A673 (cell line): ENCODE data around the gene GRAMD1B. TPM values are rescaled to one million over a fixed set of nuclear protein-coding genes. Genes with fewer than 3 reads are reported as not detected.
"Not testable (repeated sequence)": the region's sequence is repeated elsewhere in the genome, so short reads cannot be mapped to it uniquely, and the experiment has no call there.

Experiments used
- BruUV-seq: library from RNA; stranded (reverse); fragments of 400-500 nt; replicated peaks from 2 replicates; lab custom pipeline; 2021; lab: Mats Ljungman, UMichigan
- CTCF ChIA-PET: fragments of 300-600 bp; sonication (Branson Sonifier 250); formaldehyde crosslinking; loops from one replicate; lab custom pipeline; 2022; ENCODE audit warnings: antibody characterized with exemption; lab: Charles Lee
- POLR2A ChIA-PET: fragments of 300-600 bp; sonication (Branson Sonifier 250); formaldehyde crosslinking; loops from one replicate; lab custom pipeline; 2022; ENCODE audit warnings: antibody characterized with exemption; ENCODE audit not compliant: low non-redundant PET; lab: Charles Lee
- DNase-seq: peaks from one replicate; pipeline ENCODE4 v3.0.0-alpha.2; 2015; ENCODE audit warnings: low spot score
- H3K27ac ChIP-seq: fragments of 200-600 bp; sonication (generic); 2 replicates; pipeline ENCODE4 v1.5.1; 2016; ENCODE audit warnings: mixed run types, low read depth, mild to moderate bottlenecking, mixed read lengths, antibody characterized with exemption, low read length; ENCODE audit not compliant: poor library complexity, severe bottlenecking
- H3K27me3 ChIP-seq: fragments of 200-600 bp; sonication (generic); replicated peaks from 2 replicates; pipeline ENCODE4 v1.6.1; 2017; ENCODE audit warnings: mixed run types, low read depth, mild to moderate bottlenecking, mixed read lengths, antibody characterized with exemption, low read length; ENCODE audit not compliant: insufficient read depth, poor library complexity
- H3K36me3 ChIP-seq: fragments of 200-600 bp; sonication (generic); 2 replicates; pipeline ENCODE4 v1.6.1; 2016; ENCODE audit warnings: mixed run types, mild to moderate bottlenecking, mixed read lengths, antibody characterized with exemption, low read length; ENCODE audit not compliant: insufficient read depth, poor library complexity, severe bottlenecking
- H3K4me1 ChIP-seq: fragments of 200-600 bp; sonication (generic); 2 replicates; pipeline ENCODE4 v1.6.1; 2017; ENCODE audit warnings: mixed run types, mild to moderate bottlenecking, mixed read lengths, antibody characterized with exemption, low read length; ENCODE audit not compliant: insufficient read depth, poor library complexity, severe bottlenecking
- H3K4me3 ChIP-seq: fragments of 200-600 bp; sonication (generic); 2 replicates; pipeline ENCODE4 v1.5.1; 2016; ENCODE audit warnings: low read depth, mixed run types, mild to moderate bottlenecking, mixed read lengths, low read length; ENCODE audit not compliant: poor library complexity, severe bottlenecking
- H3K9me3 ChIP-seq: fragments of 200-600 bp; sonication (generic); 2 replicates; pipeline ENCODE4 v1.6.1; 2016; ENCODE audit warnings: mixed run types, low read depth, mild to moderate bottlenecking, mixed read lengths, antibody characterized with exemption, low read length; ENCODE audit not compliant: poor library complexity, severe bottlenecking
- EZH2 ChIP-seq: fragments of 200-600 bp; sonication (generic); IDR thresholded peaks from 2 replicates; pipeline ENCODE4 v1.6.1; 2017; ENCODE audit warnings: borderline replicate concordance, low read depth, mild to moderate bottlenecking, mixed read lengths, antibody characterized with exemption, low read length; ENCODE audit not compliant: poor library complexity, severe bottlenecking
- intact Hi-C: fragments of 100-400 bp; cut with micrococcal nuclease; formaldehyde crosslinking; loops from one replicate; pipeline ENCODE4 v1.10.0; 2022; ENCODE audit not compliant: unreplicated experiment
- total RNA-seq: library from RNA; stranded (reverse); gene quantifications from 2 replicates; pipeline ENCODE4 v1.2.3, GENCODE V29; 2021
- TF ChIP-seq, protein P1 (sequence below): fragments of 300-800, 200-600 bp; sonication (generic); conservative IDR thresholded peaks from 2 replicates; pipeline ENCODE4 v1.5.1; 2017; ENCODE audit warnings: low read depth, mild to moderate bottlenecking, antibody characterized with exemption, low read length, moderate library complexity, mixed read lengths

The GRAMD1B gene
- total RNA-seq, 1 experiment from 2014 or later: 13.0 TPM

DNA sequence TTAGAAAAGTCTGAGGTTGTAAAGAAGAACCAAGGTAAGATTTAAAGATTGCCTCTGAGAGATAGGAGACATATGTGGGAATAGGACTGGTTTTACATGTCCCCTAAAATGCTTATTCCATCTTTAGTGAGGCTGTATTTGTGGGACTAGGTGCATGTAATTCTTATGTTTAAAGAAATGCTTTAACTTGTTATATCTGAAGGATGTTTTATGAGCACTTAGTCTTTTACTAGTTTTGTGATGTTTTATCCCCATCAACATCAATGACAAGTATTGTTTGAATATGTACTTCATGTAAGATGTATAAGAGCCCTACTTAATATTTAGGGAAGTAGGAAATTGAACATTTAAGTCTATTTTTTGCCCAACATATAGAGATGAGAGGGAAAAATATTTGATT is 24.7 kb downstream of the GRAMD1B start:
- intact Hi-C loops: no loop called here

DNA sequence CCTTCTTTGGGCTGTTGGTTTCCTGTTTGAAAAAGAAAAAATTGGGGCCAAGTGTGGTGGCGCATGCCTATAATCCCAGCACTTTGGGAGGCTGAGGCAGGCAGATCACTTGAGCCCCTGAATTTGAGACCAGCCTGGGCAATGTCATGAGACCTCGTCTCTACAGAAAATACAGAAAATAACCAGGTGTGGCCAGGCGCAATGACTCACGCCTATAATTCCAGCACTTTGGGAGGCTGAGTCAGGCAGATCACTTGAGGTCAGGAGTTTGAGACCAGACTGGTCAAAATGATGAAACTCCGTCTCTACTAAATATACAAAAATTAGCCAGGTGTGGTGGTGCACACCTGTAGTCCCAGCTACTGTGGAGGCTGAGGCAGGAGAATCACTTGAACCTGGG is 26.4 kb downstream of the GRAMD1B start:
- DNase-seq, BruUV-seq, H3K4me1 ChIP-seq, H3K27me3 ChIP-seq, H3K36me3 ChIP-seq, POLR2A ChIA-PET, H3K27ac ChIP-seq, CTCF ChIA-PET, H3K4me3 ChIP-seq, H3K9me3 ChIP-seq, intact Hi-C loops: not testable (repeated sequence)

More for the DNA sequence above, 24.7 kb downstream of the GRAMD1B start:
- peaks cover 14% of the 10 kb centered on the region for H3K4me1 ChIP-seq
- no peak overlapping the region for H3K4me3 ChIP-seq
- H3K9me3 ChIP-seq: no peaks in the 10 kb centered on the region
- no peak for TF ChIP-seq EZH2
- TF ChIP-seq, protein P1, sequence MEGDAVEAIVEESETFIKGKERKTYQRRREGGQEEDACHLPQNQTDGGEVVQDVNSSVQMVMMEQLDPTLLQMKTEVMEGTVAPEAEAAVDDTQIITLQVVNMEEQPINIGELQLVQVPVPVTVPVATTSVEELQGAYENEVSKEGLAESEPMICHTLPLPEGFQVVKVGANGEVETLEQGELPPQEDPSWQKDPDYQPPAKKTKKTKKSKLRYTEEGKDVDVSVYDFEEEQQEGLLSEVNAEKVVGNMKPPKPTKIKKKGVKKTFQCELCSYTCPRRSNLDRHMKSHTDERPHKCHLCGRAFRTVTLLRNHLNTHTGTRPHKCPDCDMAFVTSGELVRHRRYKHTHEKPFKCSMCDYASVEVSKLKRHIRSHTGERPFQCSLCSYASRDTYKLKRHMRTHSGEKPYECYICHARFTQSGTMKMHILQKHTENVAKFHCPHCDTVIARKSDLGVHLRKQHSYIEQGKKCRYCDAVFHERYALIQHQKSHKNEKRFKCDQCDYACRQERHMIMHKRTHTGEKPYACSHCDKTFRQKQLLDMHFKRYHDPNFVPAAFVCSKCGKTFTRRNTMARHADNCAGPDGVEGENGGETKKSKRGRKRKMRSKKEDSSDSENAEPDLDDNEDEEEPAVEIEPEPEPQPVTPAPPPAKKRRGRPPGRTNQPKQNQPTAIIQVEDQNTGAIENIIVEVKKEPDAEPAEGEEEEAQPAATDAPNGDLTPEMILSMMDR: no peak
- POLR2A ChIA-PET: no interaction called here
- H3K27me3 ChIP-seq: no peaks in the 10 kb centered on the region
- CTCF ChIA-PET: no interaction called here
- H3K36me3 ChIP-seq: no peaks in the 10 kb centered on the region
- no TSS peak for BruUV-seq
- no peak for DNase-seq
- H3K27ac ChIP-seq: no peak overlapping the region

DNA sequence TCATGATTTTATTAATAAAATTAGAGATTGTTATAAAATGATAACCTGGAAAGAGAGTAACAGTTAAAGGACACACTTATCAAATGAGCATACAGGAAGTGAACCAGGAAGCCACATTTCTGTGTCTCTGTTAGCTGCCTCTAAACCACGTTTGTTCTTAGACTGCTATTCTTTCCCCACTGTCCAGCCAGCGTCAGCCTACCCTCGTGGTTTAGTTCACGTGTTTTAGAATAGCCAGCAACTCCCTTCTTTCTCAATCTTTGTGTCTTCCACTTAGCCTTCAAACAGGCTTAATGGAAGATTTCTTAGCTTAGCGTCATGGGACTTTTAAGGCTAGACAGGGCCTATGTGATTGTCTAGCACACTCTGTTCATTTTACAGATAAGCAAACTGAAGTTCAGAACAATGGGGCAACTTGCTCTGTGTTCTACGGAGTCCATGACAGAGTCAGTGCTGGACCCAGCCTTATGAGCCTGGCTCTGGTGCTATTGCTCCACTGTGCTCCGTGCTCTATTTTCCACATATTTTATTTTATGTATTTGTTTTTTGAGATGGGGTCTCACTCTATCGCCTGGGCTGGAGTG is 27.2 kb downstream of the GRAMD1B start:
- CTCF ChIA-PET: no interaction called here
- H3K9me3 ChIP-seq: no peaks in the 10 kb centered on the region
- H3K4me1 ChIP-seq: no peaks in the 10 kb centered on the region
- BruUV-seq: no TSS peak
- H3K36me3 ChIP-seq: no peaks in the 10 kb centered on the region
- no peak for TF ChIP-seq EZH2
- TF ChIP-seq, protein P1: no peak
- POLR2A ChIA-PET: no interaction called here
- no peak for DNase-seq
- intact Hi-C loops: no loop called here
- H3K27ac ChIP-seq: no peak overlapping the region
- H3K4me3 ChIP-seq: no peak overlapping the region
- H3K27me3 ChIP-seq: no peaks in the 10 kb centered on the region

DNA sequence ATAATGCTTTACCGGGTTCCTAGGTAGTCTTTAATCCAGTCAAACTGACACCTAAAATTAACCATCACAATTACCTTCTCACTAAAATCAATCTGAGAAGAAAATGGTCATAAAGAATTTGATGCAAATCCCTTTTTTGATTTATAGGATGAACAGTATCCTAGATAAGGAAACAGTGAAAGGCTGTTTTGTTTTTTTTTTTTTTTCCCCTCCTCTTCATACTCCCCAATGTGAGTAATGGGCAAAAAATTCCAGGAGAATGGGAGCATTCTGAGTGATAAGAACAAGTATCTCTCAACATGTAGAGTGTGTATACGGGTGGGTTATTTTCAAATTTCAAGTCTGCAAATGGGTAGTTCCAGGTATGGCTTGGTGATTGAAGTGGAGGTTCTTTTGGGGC is 28.4 kb downstream of the GRAMD1B start:
- POLR2A ChIA-PET: no interaction called here
- intact Hi-C loops: no loop called here
- no peaks in the 10 kb centered on the region for H3K36me3 ChIP-seq
- H3K4me3 ChIP-seq: no peak overlapping the region
- no peaks in the 10 kb centered on the region for H3K4me1 ChIP-seq
- no peaks in the 10 kb centered on the region for H3K27me3 ChIP-seq
- TF ChIP-seq EZH2: no peak
- TF ChIP-seq, protein P1: no peak
- BruUV-seq: no TSS peak
- no peaks in the 10 kb centered on the region for H3K9me3 ChIP-seq
- CTCF ChIA-PET: no interaction called here
- no peak overlapping the region for H3K27ac ChIP-seq
- no peak for DNase-seq
